Activated CD8-positive, alpha-beta T cell treated with anti-CD3 and anti-CD28 coated beads for 36 hours (primary cell): Measurements from ENCODE around the gene ZNF85. TPM values are rescaled to one million over a fixed set of nuclear protein-coding genes. Genes with fewer than 3 reads are reported as not detected.
"Not testable (repeated sequence)": the region's sequence is repeated elsewhere in the genome, so short reads cannot be mapped to it uniquely, and the experiment has no call there.

Experiments
- ATAC-seq: fragments of 200-7000 bp; cut with Tn5 transposase; one replicate; pipeline ENCODE4 v1.10.0; 2021; ENCODE audit warnings: mild to moderate bottlenecking, moderate library complexity
- CTCF ChIA-PET: fragments of 350-600 bp; sonication (Branson Sonifier 250); formaldehyde crosslinking; loops from one replicate; lab custom pipeline; 2021; ENCODE audit warnings: antibody characterized with exemption; lab: Charles Lee
- POLR2A ChIA-PET: fragments of 350-600 bp; sonication (Branson Sonifier 250); formaldehyde crosslinking; loops from one replicate; lab custom pipeline; 2021; ENCODE audit warnings: antibody characterized with exemption; lab: Charles Lee
- DNase-seq: peaks from one replicate; pipeline ENCODE4 v3.0.0-alpha.2; 2020
- H3K27ac Mint-ChIP-seq: one replicate; pipeline ENCODE4 v1.8.0; 2021; ENCODE audit warnings: mild to moderate bottlenecking, mixed read lengths
- H3K27me3 Mint-ChIP-seq: one replicate; pipeline ENCODE4 v1.8.0; 2021; ENCODE audit warnings: mixed read lengths
- H3K36me3 Mint-ChIP-seq: one replicate; pipeline ENCODE4 v1.8.0; 2021; ENCODE audit warnings: low read depth, mixed read lengths
- H3K4me1 Mint-ChIP-seq: one replicate; pipeline ENCODE4 v1.8.0; 2021; ENCODE audit warnings: low read depth, mixed read lengths
- H3K4me3 Mint-ChIP-seq: one replicate; pipeline ENCODE4 v1.8.0; 2021; ENCODE audit warnings: mild to moderate bottlenecking, moderate library complexity, mixed read lengths
- H3K9me3 Mint-ChIP-seq: one replicate; pipeline ENCODE4 v1.8.0; 2021; ENCODE audit warnings: mixed read lengths
- CTCF ChIP-seq: fragments of 200-600 bp; IDR thresholded peaks from one replicate; pipeline ENCODE4 v1.8.0; 2022; ENCODE audit warnings: antibody characterized with exemption, mild to moderate bottlenecking
- intact Hi-C: fragments of 100-400 bp; cut with micrococcal nuclease; formaldehyde crosslinking; loops from one replicate; pipeline ENCODE4 v1.10.0; 2022
- total RNA-seq, 2 experiments: library from RNA; stranded (reverse); gene quantifications; one replicate each; pipeline ENCODE4 v1.2.3, GENCODE V29; 2021

ZNF85 gene
- total RNA-seq, 2 experiments from 2014 or later = 17.6 to 18.6 TPM

- H3K4me3 Mint-ChIP-seq = no peak overlapping the region
These were observed 5.3 kb downstream of the ZNF85 start for GRCh38 chr19:20928371-20928770.

GRCh38 chr19:20936322-20936947 is 13.4 kb downstream of the ZNF85 start:
- H3K27me3 Mint-ChIP-seq, ATAC-seq, intact Hi-C loops, H3K4me3 Mint-ChIP-seq, H3K4me1 Mint-ChIP-seq, CTCF ChIA-PET, DNase-seq, H3K27ac Mint-ChIP-seq, H3K9me3 Mint-ChIP-seq, POLR2A ChIA-PET: not testable (repeated sequence)
- H3K36me3 Mint-ChIP-seq = peaks cover 62% of the 10 kb centered on the region

More at GRCh38 chr19:20928371-20928770, 5.3 kb downstream of the ZNF85 start:
- ATAC-seq = no peak
- no peak for DNase-seq
- Mint-ChIP-seq H3K36me3 (peaks cover 40% of the 10 kb centered on the region), H3K27ac (no peak overlapping the region), H3K4me1 (peaks cover 24% of the 10 kb centered on the region), H3K27me3 (no peaks in the 10 kb centered on the region), H3K9me3 (peaks cover 1% of the 10 kb centered on the region)
- ChIA-PET CTCF (no interaction called here), POLR2A (no interaction called here)
- no peak for TF ChIP-seq CTCF
- intact Hi-C loops = loop anchor here (10.0 kb wide), 1 partner anchor 96 kb away; the partner anchor contains the start of gene ZNF430

- DNase-seq, CTCF ChIA-PET, H3K4me3 Mint-ChIP-seq, ATAC-seq, H3K27me3 Mint-ChIP-seq, POLR2A ChIA-PET, intact Hi-C loops, H3K4me1 Mint-ChIP-seq, H3K27ac Mint-ChIP-seq: not testable (repeated sequence)
- peaks cover 27% of the 10 kb centered on the region for H3K36me3 Mint-ChIP-seq
- H3K9me3 Mint-ChIP-seq = peaks cover 34% of the 10 kb centered on the region
These were observed 29.6 kb downstream of the ZNF85 start for GRCh38 chr19:20952561-20953095.

- ChIA-PET CTCF (no interaction called here), POLR2A (no interaction called here)
- DNase-seq (peak; percentile 29), ATAC-seq (no peak)
- TF ChIP-seq CTCF = no peak
- Mint-ChIP-seq H3K4me3 (no peak overlapping the region), H3K27me3 (no peaks in the 10 kb centered on the region), H3K4me1 (no peaks in the 10 kb centered on the region), H3K9me3 (no peaks in the 10 kb centered on the region), H3K27ac (no peak overlapping the region), H3K36me3 (no peaks in the 10 kb centered on the region)
- intact Hi-C loops = no loop called here
These were observed 41.7 kb downstream of the ZNF85 start for GRCh38 chr19:20964798-20965197.

- Mint-ChIP-seq H3K4me1 (no peaks in the 10 kb centered on the region), H3K27me3 (no peaks in the 10 kb centered on the region), H3K36me3 (no peaks in the 10 kb centered on the region), H3K9me3 (no peaks in the 10 kb centered on the region), H3K27ac (no peak overlapping the region), H3K4me3 (no peak overlapping the region)
- ATAC-seq = peak; percentile 49
- CTCF ChIA-PET = no interaction called here
- no peak for TF ChIP-seq CTCF
- POLR2A ChIA-PET = no interaction called here
- intact Hi-C loops = no loop called here
- DNase-seq = no peak
These were observed 45.0 kb downstream of the ZNF85 start for GRCh38 chr19:20968092-20968491.

GRCh38 chr19:20969498-20969897 is 46.4 kb downstream of the ZNF85 start:
- Mint-ChIP-seq H3K27me3 (no peaks in the 10 kb centered on the region), H3K36me3 (no peaks in the 10 kb centered on the region), H3K9me3 (no peaks in the 10 kb centered on the region), H3K27ac (no peak overlapping the region), H3K4me3 (no peak overlapping the region), H3K4me1 (no peaks in the 10 kb centered on the region)
- DNase-seq = no peak
- intact Hi-C loops = no loop called here
- CTCF ChIA-PET = no interaction called here
- POLR2A ChIA-PET = no interaction called here
- TF ChIP-seq CTCF = no peak
- no peak for ATAC-seq
